ENCODE measurements around the gene CFDP1. TPM values are rescaled to one million over a fixed set of nuclear protein-coding genes. Genes with fewer than 3 reads are reported as not detected.
A peak's percentile ranks its signal among the peaks of the same experiment; 100 is the strongest.

Gene CFDP1
- total and polyA plus RNA-seq, 2 of the 13 experiments (the other 11 are each of a cell fraction or from before 2014, with no cell fraction given): 78.6 to 153 TPM

GRCh38 chr16:75432828-75433731 is at the start of gene CFDP1 (continued):
- peak; percentile 99 for TF ChIP-seq ZNF607 (CRISPR knock-in tag; IDR thresholded peaks at IDR 0.05; ENCODE audit: borderline replicate concordance)
- TF ChIP-seq ZNF639 (CRISPR knock-in tag; conservative IDR thresholded peaks at IDR 0.05): peak; percentile 52
- TF ChIP-seq MED1 (CRISPR knock-in tag; IDR thresholded peaks at IDR 0.05): peak; percentile 66
- no peak for TF ChIP-seq NCOA5 (CRISPR knock-in tag; IDR thresholded peaks at IDR 0.05)
- TF ChIP-seq GLI4 (CRISPR knock-in tag; IDR thresholded peaks at IDR 0.05; ENCODE audit: borderline replicate concordance): peak; percentile 96; the same call in 1 of the 2 replicates
- TF ChIP-seq TOPORS (CRISPR knock-in tag; IDR thresholded peaks at IDR 0.05): peak; percentile 98
- peak; percentile 17; the same call in 1 of the 2 replicates for TF ChIP-seq ZKSCAN5 (CRISPR knock-in tag; IDR thresholded peaks at IDR 0.05)
- no peak for TF ChIP-seq GRHL1 (CRISPR knock-in tag; conservative IDR thresholded peaks at IDR 0.05)
- peak; percentile 86 for TF ChIP-seq E2F1 (CRISPR knock-in tag; IDR thresholded peaks at IDR 0.05)
- no peak for TF ChIP-seq ZBTB44 (CRISPR knock-in tag; IDR thresholded peaks at IDR 0.05)
- TF ChIP-seq, protein P1, sequence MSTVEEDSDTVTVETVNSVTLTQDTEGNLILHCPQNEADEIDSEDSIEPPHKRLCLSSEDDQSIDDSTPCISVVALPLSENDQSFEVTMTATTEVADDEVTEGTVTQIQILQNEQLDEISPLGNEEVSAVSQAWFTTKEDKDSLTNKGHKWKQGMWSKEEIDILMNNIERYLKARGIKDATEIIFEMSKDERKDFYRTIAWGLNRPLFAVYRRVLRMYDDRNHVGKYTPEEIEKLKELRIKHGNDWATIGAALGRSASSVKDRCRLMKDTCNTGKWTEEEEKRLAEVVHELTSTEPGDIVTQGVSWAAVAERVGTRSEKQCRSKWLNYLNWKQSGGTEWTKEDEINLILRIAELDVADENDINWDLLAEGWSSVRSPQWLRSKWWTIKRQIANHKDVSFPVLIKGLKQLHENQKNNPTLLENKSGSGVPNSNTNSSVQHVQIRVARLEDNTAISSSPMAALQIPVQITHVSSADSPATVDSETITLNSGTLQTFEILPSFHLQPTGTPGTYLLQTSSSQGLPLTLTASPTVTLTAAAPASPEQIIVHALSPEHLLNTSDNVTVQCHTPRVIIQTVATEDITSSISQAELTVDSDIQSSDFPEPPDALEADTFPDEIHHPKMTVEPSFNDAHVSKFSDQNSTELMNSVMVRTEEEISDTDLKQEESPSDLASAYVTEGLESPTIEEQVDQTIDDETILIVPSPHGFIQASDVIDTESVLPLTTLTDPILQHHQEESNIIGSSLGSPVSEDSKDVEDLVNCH (CRISPR knock-in tag; IDR thresholded peaks at IDR 0.05): peak; percentile 96
- no peak for TF ChIP-seq ZNF17 (CRISPR knock-in tag; IDR thresholded peaks at IDR 0.05)
- TF ChIP-seq SATB2 (CRISPR knock-in tag; IDR thresholded peaks at IDR 0.05): peak; percentile 94
- no peak for TF ChIP-seq NCOA2 (CRISPR knock-in tag; IDR thresholded peaks at IDR 0.05)
- TF ChIP-seq ZFP82 (CRISPR knock-in tag; IDR thresholded peaks at IDR 0.05; ENCODE audit: borderline replicate concordance): peak; percentile 40; the same call in 1 of the 2 replicates
- peak; percentile 96 for TF ChIP-seq ZNF616 (CRISPR knock-in tag; IDR thresholded peaks at IDR 0.05; ENCODE audit: low read depth)
- TF ChIP-seq, protein P2, sequence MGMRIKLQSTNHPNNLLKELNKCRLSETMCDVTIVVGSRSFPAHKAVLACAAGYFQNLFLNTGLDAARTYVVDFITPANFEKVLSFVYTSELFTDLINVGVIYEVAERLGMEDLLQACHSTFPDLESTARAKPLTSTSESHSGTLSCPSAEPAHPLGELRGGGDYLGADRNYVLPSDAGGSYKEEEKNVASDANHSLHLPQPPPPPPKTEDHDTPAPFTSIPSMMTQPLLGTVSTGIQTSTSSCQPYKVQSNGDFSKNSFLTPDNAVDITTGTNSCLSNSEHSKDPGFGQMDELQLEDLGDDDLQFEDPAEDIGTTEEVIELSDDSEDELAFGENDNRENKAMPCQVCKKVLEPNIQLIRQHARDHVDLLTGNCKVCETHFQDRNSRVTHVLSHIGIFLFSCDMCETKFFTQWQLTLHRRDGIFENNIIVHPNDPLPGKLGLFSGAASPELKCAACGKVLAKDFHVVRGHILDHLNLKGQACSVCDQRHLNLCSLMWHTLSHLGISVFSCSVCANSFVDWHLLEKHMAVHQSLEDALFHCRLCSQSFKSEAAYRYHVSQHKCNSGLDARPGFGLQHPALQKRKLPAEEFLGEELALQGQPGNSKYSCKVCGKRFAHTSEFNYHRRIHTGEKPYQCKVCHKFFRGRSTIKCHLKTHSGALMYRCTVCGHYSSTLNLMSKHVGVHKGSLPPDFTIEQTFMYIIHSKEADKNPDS (CRISPR knock-in tag; IDR thresholded peaks at IDR 0.05): peak; percentile 70; the same call in 1 of the 2 replicates
- no peak for TF ChIP-seq NPAS2 (CRISPR knock-in tag; IDR thresholded peaks at IDR 0.05; ENCODE audit: borderline replicate concordance)

Data from HepG2 (cell line).